ENCODE results near the gene ZNF124.
"Not testable (repeated sequence)": the region's sequence is repeated elsewhere in the genome, so short reads cannot be mapped to it uniquely, and the experiment has no call there.

DNA sequence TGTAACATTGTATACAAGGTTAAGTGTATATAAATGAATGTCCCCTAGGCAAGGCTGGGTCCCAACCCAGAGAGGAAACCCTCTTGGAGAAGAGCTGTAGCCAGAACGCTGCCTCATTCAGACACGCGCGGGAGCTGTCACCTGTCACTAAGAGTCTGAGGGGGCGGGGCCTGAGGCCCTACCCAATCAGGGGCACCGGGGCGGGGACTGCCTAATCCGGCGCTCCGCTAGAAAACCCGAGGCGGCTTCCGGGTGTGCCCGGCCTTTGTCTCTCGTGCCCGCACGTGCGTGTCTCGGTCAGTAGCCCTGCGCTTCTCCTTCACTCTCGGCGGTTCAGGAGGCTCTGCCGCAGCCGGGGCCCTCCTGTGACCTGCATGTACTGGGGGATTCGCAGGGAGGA is 45.7 kb downstream of the ZNF124 start:
- not testable (repeated sequence) for TF ChIP-seq KDM1A (IDR thresholded peaks at IDR 0.05; ENCODE audit: low read depth); POLR2A (IDR thresholded peaks at IDR 0.05; ENCODE audit: low read length); POLR2AphosphoS2 (conservative IDR thresholded peaks at IDR 0.05; ENCODE audit: low read length); CEBPB (IDR thresholded peaks at IDR 0.05); JUNB (IDR thresholded peaks at IDR 0.05); CHD2 (IDR thresholded peaks at IDR 0.05; ENCODE audit: low read length, partially characterized antibody); HOXA7 (CRISPR knock-in tag; IDR thresholded peaks at IDR 0.05); JUN (IDR thresholded peaks at IDR 0.05)
- TF ChIP-seq, protein P1, sequence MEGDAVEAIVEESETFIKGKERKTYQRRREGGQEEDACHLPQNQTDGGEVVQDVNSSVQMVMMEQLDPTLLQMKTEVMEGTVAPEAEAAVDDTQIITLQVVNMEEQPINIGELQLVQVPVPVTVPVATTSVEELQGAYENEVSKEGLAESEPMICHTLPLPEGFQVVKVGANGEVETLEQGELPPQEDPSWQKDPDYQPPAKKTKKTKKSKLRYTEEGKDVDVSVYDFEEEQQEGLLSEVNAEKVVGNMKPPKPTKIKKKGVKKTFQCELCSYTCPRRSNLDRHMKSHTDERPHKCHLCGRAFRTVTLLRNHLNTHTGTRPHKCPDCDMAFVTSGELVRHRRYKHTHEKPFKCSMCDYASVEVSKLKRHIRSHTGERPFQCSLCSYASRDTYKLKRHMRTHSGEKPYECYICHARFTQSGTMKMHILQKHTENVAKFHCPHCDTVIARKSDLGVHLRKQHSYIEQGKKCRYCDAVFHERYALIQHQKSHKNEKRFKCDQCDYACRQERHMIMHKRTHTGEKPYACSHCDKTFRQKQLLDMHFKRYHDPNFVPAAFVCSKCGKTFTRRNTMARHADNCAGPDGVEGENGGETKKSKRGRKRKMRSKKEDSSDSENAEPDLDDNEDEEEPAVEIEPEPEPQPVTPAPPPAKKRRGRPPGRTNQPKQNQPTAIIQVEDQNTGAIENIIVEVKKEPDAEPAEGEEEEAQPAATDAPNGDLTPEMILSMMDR (IDR thresholded peaks at IDR 0.05): not testable (repeated sequence)
- TF ChIP-seq, protein P2, sequence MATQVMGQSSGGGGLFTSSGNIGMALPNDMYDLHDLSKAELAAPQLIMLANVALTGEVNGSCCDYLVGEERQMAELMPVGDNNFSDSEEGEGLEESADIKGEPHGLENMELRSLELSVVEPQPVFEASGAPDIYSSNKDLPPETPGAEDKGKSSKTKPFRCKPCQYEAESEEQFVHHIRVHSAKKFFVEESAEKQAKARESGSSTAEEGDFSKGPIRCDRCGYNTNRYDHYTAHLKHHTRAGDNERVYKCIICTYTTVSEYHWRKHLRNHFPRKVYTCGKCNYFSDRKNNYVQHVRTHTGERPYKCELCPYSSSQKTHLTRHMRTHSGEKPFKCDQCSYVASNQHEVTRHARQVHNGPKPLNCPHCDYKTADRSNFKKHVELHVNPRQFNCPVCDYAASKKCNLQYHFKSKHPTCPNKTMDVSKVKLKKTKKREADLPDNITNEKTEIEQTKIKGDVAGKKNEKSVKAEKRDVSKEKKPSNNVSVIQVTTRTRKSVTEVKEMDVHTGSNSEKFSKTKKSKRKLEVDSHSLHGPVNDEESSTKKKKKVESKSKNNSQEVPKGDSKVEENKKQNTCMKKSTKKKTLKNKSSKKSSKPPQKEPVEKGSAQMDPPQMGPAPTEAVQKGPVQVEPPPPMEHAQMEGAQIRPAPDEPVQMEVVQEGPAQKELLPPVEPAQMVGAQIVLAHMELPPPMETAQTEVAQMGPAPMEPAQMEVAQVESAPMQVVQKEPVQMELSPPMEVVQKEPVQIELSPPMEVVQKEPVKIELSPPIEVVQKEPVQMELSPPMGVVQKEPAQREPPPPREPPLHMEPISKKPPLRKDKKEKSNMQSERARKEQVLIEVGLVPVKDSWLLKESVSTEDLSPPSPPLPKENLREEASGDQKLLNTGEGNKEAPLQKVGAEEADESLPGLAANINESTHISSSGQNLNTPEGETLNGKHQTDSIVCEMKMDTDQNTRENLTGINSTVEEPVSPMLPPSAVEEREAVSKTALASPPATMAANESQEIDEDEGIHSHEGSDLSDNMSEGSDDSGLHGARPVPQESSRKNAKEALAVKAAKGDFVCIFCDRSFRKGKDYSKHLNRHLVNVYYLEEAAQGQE (IDR thresholded peaks at IDR 0.05): not testable (repeated sequence)
- TF ChIP-seq, protein P3, sequence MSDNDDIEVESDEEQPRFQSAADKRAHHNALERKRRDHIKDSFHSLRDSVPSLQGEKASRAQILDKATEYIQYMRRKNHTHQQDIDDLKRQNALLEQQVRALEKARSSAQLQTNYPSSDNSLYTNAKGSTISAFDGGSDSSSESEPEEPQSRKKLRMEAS (IDR thresholded peaks at IDR 0.05): not testable (repeated sequence)
